SK-N-SH (cell line): ENCODE measurements around the gene ANKRD12. TPM values are rescaled to one million over a fixed set of nuclear protein-coding genes. Genes with fewer than 3 reads are reported as not detected.

ENCODE experiments used
- CTCF ChIA-PET: fragments of 300-600, 350-600 bp; formaldehyde crosslinking; extraction: SDS; loops from one replicate; lab custom pipeline; 2021; lab: Yijun Ruan, JAX
- POLR2A ChIA-PET: fragments of 350-600 bp; sonication (Branson Sonifier 250); formaldehyde crosslinking; extraction: SDS; loops from one replicate; lab custom pipeline; 2020; ENCODE audit warnings: antibody characterized with exemption, inconsistent platforms; lab: Yijun Ruan, JAX
- DNase-seq: peaks from one replicate; pipeline ENCODE4 v3.0.0; 2012
- H2AFZ ChIP-seq: fragments of 200-600 bp; sonication (generic); 2 replicates; pipeline ENCODE4 v1.8.1; 2016; ENCODE audit warnings: antibody characterized with exemption, mild to moderate bottlenecking, low read depth
- H3F3A ChIP-seq: fragments of 200-600 bp; sonication (generic); replicated peaks from 2 replicates; pipeline ENCODE3; 2016; ENCODE audit warnings: antibody characterized with exemption, mild to moderate bottlenecking; ENCODE audit not compliant: insufficient read depth
- H3K27ac ChIP-seq, 2 experiments: fragments of 200-500 bp in 1 of 2; fragments of 200-600 bp in 1 of 2; sonication (Bioruptor generic) in 1 of 2; sonication (generic), shearing (Covaris generic) in 1 of 2; 2 replicates each; pipeline versions ENCODE4 v1.5.1 to v1.6.1; 2014 to 2016; ENCODE audit warnings: low read depth in 2 of 2, inconsistent platforms in 1 of 2, low read length in 1 of 2, mild to moderate bottlenecking in 1 of 2, mixed read lengths in 1 of 2
- H3K27me3 ChIP-seq: fragments of 200-600 bp; sonication (generic), shearing (Covaris generic); 2 replicates; pipeline ENCODE4 v1.6.1; 2016; ENCODE audit warnings: mixed run types; ENCODE audit not compliant: insufficient read depth
- H3K36me3 ChIP-seq, 2 experiments: fragments of 200-500 bp in 1 of 2; fragments of 200-600 bp in 1 of 2; sonication (Bioruptor generic) in 1 of 2; sonication (generic) in 1 of 2; replicated peaks in 1 of 2; 2 replicates each; pipeline versions ENCODE3 to v1.5.1; 2014 to 2016; ENCODE audit warnings: low read length in 1 of 2, mild to moderate bottlenecking in 1 of 2; ENCODE audit not compliant: insufficient read depth in 2 of 2, control insufficient read depth in 1 of 2
- H3K4me1 ChIP-seq, 2 experiments: fragments of 200-500 bp in 1 of 2; fragments of 200-600 bp in 1 of 2; sonication (Bioruptor generic) in 1 of 2; sonication (generic), shearing (Covaris generic) in 1 of 2; 2 replicates each; pipeline versions ENCODE4 v1.5.1 to v1.6.1; 2014 to 2016; ENCODE audit warnings: low read depth in 1 of 2, low read length in 1 of 2, mixed run types in 1 of 2; ENCODE audit not compliant: insufficient read depth in 2 of 2, control insufficient read depth in 1 of 2
- H3K4me2 ChIP-seq: fragments of 200-600 bp; sonication (generic), shearing (Covaris generic); 2 replicates; pipeline ENCODE4 v1.6.1; 2017; ENCODE audit warnings: mixed run types
- H3K4me3 ChIP-seq, 2 experiments: fragments of 200-500 bp in 1 of 2; fragments of 200-600 bp in 1 of 2; sonication (Bioruptor generic) in 1 of 2; sonication (generic), shearing (Covaris generic) in 1 of 2; 2 replicates each; pipeline versions ENCODE4 v1.5.1 to v1.8.1; 2014 to 2016; ENCODE audit warnings: low read depth in 2 of 2, inconsistent platforms in 1 of 2, low read length in 1 of 2, mild to moderate bottlenecking in 1 of 2, mixed read lengths in 1 of 2, moderate library complexity in 1 of 2
- H3K79me2 ChIP-seq: fragments of 200-600 bp; sonication (generic); 2 replicates; pipeline ENCODE4 v1.8.1; 2017; ENCODE audit warnings: mild to moderate bottlenecking; ENCODE audit not compliant: insufficient read depth
- H3K9ac ChIP-seq: fragments of 200-600 bp; sonication (generic); 2 replicates; pipeline ENCODE4 v1.6.1; 2017; ENCODE audit warnings: mixed run types
- H3K9me2 ChIP-seq: fragments of 200-600 bp; sonication (generic); 2 replicates; pipeline ENCODE4 v1.6.1; 2017; ENCODE audit warnings: mixed run types
- H3K9me3 ChIP-seq: fragments of 200-600 bp; sonication (generic); 2 replicates; pipeline ENCODE4 v1.6.1; 2017; ENCODE audit warnings: mixed run types, mild to moderate bottlenecking, moderate library complexity
- H4K20me1 ChIP-seq: fragments of 200-600 bp; sonication (generic); 2 replicates; pipeline ENCODE4 v1.6.1; 2017; ENCODE audit warnings: mild to moderate bottlenecking, mixed run types; ENCODE audit not compliant: insufficient read depth
- EP300 ChIP-seq, 2 experiments: IDR thresholded peaks; 2 replicates each; pipeline versions ENCODE4 v1.4.0 to v1.6.1; 2012; ENCODE audit warnings: borderline replicate concordance in 1 of 2, low read depth in 1 of 2, low read length in 1 of 2
- FOXJ3 ChIP-seq: sonication (generic); formaldehyde crosslinking; IDR thresholded peaks from 2 replicates; pipeline ENCODE4 v1.5.1; 2020; ENCODE audit warnings: mild to moderate bottlenecking, missing genetic modification reagents
- JUND ChIP-seq: IDR thresholded peaks from 2 replicates; pipeline ENCODE4 v1.4.0; 2012
- MEF2A ChIP-seq: IDR thresholded peaks from 2 replicates; pipeline ENCODE4 v1.4.0; 2012; ENCODE audit warnings: low read depth, borderline replicate concordance
- NFIC ChIP-seq: IDR thresholded peaks from 2 replicates; pipeline ENCODE4 v1.4.0; 2012; ENCODE audit warnings: borderline replicate concordance
- RAD21 ChIP-seq: IDR thresholded peaks from 2 replicates; pipeline ENCODE4 v1.6.1; 2012; ENCODE audit warnings: mild to moderate bottlenecking, low read length
- RXRA ChIP-seq: IDR thresholded peaks from 2 replicates; pipeline ENCODE4 v1.4.0; 2012; ENCODE audit warnings: low read depth, mild to moderate bottlenecking, borderline replicate concordance
- SIN3A ChIP-seq: IDR thresholded peaks from 2 replicates; pipeline ENCODE4 v1.6.1; 2012; ENCODE audit warnings: low read depth, mild to moderate bottlenecking, low read length, moderate library complexity, borderline replicate concordance
- TEAD4 ChIP-seq: IDR thresholded peaks from 2 replicates; pipeline ENCODE4 v1.4.0; 2012; ENCODE audit warnings: mild to moderate bottlenecking, borderline replicate concordance; ENCODE audit not compliant: insufficient read depth
- ZBTB33 ChIP-seq: IDR thresholded peaks from 2 replicates; pipeline ENCODE4 v1.4.0; 2012; ENCODE audit warnings: low read depth, borderline replicate concordance
- WGBS: methylation state at CpG from one replicate; pipeline ENCODE4 v1.1.6; 2017; ENCODE audit warnings: low lambda C conversion rate; 5-methylcytosine and 5-hydroxymethylcytosine counted together
- polyA plus RNA-seq, 3 experiments: library from polyadenylated mRNA; depleted of rRNA; stranded (reverse); fragments of >200 nt; gene quantifications; 2 replicates each; pipeline ENCODE4 v1.2.3, GENCODE V29; 2012

Gene ANKRD12
- polyA plus RNA-seq, 1 of the 3 experiments (the other 2 are of a cell fraction), result 1.3 TPM

GRCh38 chr18:9108911-9109310, 27.7 kb upstream of the ANKRD12 start:
- H3K4me3 ChIP-seq, result no peak overlapping the region
- no peak for DNase-seq
- no peaks in the 10 kb centered on the region for H3K27me3 ChIP-seq
- ChIA-PET CTCF (interaction anchor here (0.6 to 1.4 kb wide), 2 partner anchors 10 to 230 kb away, joined by 3 read pairs; no protein-coding TSS in a partner anchor), POLR2A (interaction anchor here (1.0 kb wide), 1 partner anchor 28 kb away, joined by 3 read pairs; the partner anchor contains the start of gene ANKRD12)
- peaks cover 16 to 21% of the 10 kb centered on the region in 2 experiments for H3K36me3 ChIP-seq
- H3K9me3 ChIP-seq, result no peaks in the 10 kb centered on the region
- H3F3A ChIP-seq, result peaks cover 18% of the 10 kb centered on the region
- H3K9me2 ChIP-seq, result no peaks in the 10 kb centered on the region
- peaks cover 20 to 27% of the 10 kb centered on the region in 2 experiments; a peak in 3 of 4 replicates for H3K4me1 ChIP-seq
- no peak for TF ChIP-seq RAD21
- TF ChIP-seq EP300 (IDR thresholded peaks at IDR 0.05; ENCODE audit: borderline replicate concordance in 1 of 2, low read depth in 1 of 2, low read length in 1 of 2), result no peak
- TF ChIP-seq MEF2A, result no peak
- no peak for TF ChIP-seq TEAD4
- TF ChIP-seq NFIC, result no peak
- H3K9ac ChIP-seq, result peak overlapping the region; percentile 23; the same call in 1 of the 2 replicates
- peaks cover 100% of the 10 kb centered on the region for H3K79me2 ChIP-seq
- H3K4me2 ChIP-seq, result peak overlapping the region; percentile 57; the same call in 1 of the 2 replicates
- WGBS, result 100% methylated on average over 2 of the region's 2 CpGs
- H2AFZ ChIP-seq, result no peak overlapping the region
- peak overlapping the region in 1 of 2 experiments; percentile 63; a peak in 2 of 4 replicates for H3K27ac ChIP-seq
- H4K20me1 ChIP-seq, result peaks cover 94% of the 10 kb centered on the region

GRCh38 chr18:9109523-9109922, 27.1 kb upstream of the ANKRD12 start:
- no peak for TF ChIP-seq EP300 (IDR thresholded peaks at IDR 0.05; ENCODE audit: borderline replicate concordance in 1 of 2, low read depth in 1 of 2, low read length in 1 of 2)
- TF ChIP-seq JUND, result 0 out of 2 replicates have a peak, but pooled peaks have one; percentile 4
- TF ChIP-seq MEF2A, result no peak
- TF ChIP-seq, all 33 proteins: peak for 1
- Histone ChIP-seq H3K27ac (peak overlapping the region; percentile 11 to 63; a peak in 2 of 4 replicates), H3K9ac (peak overlapping the region; percentile 23; the same call in 1 of the 2 replicates), H3K4me3 (no peak overlapping the region), H3K36me3 (peaks cover 16 to 21% of the 10 kb centered on the region in 2 experiments), H3K4me1 (peaks cover 20 to 22% of the 10 kb centered on the region in 2 experiments; a peak in 3 of 4 replicates), H4K20me1 (peaks cover 88% of the 10 kb centered on the region), H3K27me3 (no peaks in the 10 kb centered on the region), H2AFZ (no peak overlapping the region), H3F3A (peaks cover 19% of the 10 kb centered on the region), H3K9me3 (no peaks in the 10 kb centered on the region), H3K9me2 (no peaks in the 10 kb centered on the region), H3K4me2 (peak overlapping the region; percentile 57), H3K79me2 (peaks cover 100% of the 10 kb centered on the region)
- ChIA-PET POLR2A (interaction anchor here (1.0 kb wide), 1 partner anchor 27 kb away, joined by 3 read pairs; the partner anchor contains the start of gene ANKRD12), CTCF (interaction anchor here (1.4 to 2.3 kb wide), 2 partner anchors 9 to 17 kb away, joined by 3 to 7 read pairs; no protein-coding TSS in a partner anchor)
- DNase-seq, result no peak
- 30% methylated on average over 4 of the region's 4 CpGs for WGBS

- Histone ChIP-seq H3K9ac (no peak overlapping the region), H3K27ac (no peak overlapping the region), H3K9me3 (no peaks in the 10 kb centered on the region), H2AFZ (no peak overlapping the region), H3K79me2 (peaks cover 99% of the 10 kb centered on the region), H4K20me1 (peaks cover 72% of the 10 kb centered on the region), H3K4me1 (peaks cover 13 to 29% of the 10 kb centered on the region in 2 experiments; a peak in 3 of 4 replicates), H3K4me3 (no peak overlapping the region), H3K9me2 (no peaks in the 10 kb centered on the region), H3F3A (peaks cover 53% of the 10 kb centered on the region), H3K27me3 (no peaks in the 10 kb centered on the region), H3K36me3 (peaks cover 8 to 16% of the 10 kb centered on the region in 2 experiments), H3K4me2 (peak overlapping the region; percentile 18; the same call in 1 of the 2 replicates)
- TF ChIP-seq SIN3A, result no peak
- TF ChIP-seq TEAD4, result no peak
- TF ChIP-seq RXRA, result no peak
- TF ChIP-seq JUND, result no peak
- TF ChIP-seq FOXJ3 (CRISPR knock-in tag), result no peak
- no peak for TF ChIP-seq ZBTB33
- no peak for TF ChIP-seq NFIC
- 82% methylated on average over 7 of the region's 7 CpGs for WGBS
- POLR2A ChIA-PET, result no interaction called here
- CTCF ChIA-PET, result interaction anchor here (1.1 to 1.7 kb wide), 2 partner anchors 10 to 12 kb away, joined by 3 to 4 read pairs; no protein-coding TSS in a partner anchor
- DNase-seq, result no peak
These were observed 23.0 kb upstream of the ANKRD12 start for GRCh38 chr18:9113468-9114149.
